HG03558 (cell line): ENCODE measurements around the gene JAZF1.

Source experiments
- ATAC-seq: cut with Tn5 transposase; IDR thresholded peaks from one replicate; pipeline ENCODE4 v1.9.1; 2021; ENCODE audit warnings: moderate number of reproducible peaks; ENCODE audit not compliant: unreplicated experiment; ENCODE audit errors: extremely low read depth

The JAZF1 gene

DNA sequence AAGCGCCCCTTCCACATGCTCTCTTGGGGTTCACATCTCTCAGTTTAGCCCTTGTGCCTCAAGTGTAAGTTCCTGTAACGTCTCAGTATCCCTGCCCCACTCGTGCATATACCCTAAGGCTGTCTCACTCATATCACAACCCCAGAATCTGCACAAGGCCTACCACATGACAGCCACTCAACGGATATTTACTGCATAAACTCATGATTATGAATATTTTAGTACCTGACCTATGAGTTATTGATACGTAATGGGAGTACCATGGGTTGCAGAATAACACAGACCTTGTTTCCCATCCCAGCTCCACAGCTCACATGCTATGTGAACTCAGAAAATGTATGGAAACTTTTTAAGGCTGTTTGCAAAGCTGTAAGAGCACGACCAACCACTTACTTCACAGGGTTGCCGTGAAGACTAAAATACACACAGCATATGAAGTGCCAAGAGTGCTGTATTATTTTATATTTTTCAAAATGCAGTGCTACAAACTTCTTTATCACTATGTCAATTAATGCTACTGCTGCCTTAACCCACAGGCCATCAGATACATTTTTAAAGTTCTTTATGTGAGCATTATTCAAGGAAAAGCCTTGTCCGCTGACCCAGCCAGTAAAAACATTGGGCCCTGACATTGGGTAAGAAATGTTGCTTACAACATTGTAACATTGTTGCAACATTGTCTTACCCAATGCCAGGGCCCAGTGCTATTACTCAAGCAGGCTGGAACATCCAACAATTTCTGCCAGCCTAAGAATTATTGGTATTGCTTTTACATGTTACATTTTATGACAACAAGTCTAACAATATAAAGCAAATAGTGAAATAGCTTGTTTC, 97.2 kb downstream of the JAZF1 start:
- no peak for ATAC-seq

DNA sequence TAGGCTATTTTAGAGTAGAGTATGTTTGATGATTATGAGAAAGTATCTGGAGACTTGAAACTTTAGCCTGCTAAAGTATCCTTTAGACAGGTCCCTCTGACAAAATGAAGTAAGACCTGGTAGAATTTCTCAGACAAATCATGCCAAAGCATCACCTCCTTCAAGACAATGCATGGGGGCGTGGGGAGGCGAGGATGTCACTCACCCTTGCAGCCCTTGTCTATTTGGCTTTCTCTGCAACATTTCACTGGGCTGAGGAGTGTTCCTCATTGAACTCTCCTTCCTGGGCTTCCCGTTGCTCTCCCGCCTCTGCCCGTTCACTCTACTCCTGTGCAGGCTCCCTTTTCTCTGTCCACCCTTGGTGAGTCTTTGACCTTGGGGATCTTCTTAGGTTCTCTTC, 98.5 kb downstream of the JAZF1 start:
- ATAC-seq = no peak

DNA sequence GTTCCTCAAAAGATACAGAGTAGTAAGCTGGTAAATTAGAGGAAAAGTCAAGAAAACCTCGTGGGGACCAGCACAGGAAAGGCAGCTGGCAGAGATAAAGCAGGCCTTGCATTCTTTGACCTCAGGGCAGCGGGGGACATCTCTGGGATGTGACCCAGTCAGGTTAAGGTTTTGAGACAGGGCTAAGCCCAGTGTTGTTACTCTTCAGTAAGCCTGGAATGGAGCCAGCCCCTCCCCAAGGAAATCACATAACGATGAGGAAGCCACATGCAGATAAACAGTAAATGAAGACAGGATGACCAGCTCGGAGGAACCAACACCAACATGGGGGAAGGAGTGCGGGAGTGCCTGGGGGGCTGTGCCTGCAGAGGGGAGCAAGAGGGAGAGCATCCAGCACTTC, 99.6 kb downstream of the JAZF1 start:
- no peak for ATAC-seq

DNA sequence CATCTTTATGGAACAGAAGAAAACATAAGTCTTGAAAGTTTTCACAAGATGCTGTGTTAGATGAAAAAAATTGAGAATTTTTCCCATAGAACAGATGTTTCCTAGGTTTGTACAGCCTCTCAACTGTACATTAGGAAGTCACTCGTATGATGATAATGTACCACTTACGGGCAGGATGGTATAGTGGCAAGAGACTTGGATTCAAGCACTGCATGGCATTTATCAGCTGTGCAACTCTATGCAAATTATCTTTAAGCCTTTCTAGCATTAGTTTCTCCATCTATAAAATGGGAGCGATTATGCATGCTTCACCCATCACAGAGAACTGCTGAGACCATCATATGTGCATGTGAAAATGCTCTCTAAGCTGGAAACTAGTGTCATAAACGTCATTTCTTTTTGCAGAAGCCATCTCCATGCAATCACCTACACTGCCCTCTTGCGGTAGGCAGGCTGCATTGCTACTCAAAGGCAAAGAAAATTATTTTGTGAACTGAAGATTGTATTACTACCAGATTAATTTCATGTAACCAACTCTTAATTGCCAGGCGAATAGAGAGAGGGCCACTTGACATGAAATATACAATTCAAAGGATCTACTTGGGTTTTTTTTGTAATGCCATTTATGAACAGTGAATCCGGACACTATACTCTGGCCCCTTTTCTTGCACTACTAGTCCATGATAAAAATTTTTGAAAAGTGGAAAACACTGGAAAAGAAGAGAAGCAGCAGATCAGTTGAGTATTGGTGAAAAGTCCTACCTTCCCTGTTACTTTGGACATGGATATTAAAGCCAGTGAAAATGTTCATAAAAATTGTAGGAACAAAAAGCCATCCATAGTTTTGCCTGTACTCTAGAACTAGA, 102.3 kb downstream of the JAZF1 start:
- ATAC-seq = no peak

DNA sequence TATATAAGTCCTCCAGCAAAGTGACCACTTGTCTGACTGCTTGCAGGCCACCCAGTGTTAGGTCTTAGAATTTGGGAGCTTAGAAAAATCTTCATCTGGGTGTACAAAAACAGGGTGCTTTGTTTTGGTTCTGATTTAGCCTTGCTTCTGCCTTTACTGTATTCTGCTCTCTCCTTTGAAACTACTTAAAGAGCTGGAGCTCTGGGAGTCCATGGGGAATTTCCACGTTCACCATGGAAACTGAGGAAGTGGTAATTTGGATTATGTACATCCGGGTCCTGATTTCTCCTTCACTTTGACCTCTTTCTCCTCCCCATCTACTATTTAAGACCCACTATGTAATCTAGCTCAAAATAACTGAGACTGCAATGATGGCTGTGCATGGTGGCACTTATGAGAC, 103.0 kb downstream of the JAZF1 start:
- ATAC-seq = no peak

DNA sequence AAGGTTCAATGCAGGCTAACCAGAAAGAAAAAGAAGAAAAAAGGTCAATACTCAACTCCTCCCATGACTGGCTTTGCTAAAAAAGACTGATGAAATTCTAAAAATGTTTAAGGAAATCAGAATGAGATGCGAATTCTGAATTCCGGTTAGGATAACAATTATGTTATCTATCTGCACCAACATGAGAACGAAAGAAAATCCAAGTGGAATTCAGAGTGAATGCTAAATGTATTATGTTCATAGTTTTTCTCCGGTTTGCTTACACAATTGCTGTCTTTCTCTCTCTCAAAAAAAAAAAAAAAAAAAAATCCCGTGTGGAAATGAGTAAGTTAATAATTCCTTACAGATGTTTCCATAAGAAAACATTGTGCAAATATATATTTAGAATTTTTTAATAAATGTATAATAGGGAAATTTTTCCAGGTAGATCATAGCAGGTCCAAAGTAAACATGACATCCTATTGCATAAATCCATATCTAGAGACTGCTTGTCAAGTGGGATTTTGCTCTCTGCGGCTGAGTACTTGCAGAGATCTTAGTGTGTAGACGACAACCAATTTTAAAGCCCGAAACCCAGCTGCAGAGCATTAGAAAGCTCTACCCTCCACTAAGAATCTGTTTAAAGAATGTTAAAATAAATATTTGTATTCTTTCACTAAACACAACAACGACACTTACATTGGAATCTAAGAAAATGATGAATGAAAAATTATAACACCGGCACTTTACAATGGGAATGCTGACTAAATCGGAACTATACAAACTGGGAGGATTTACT, 104.0 kb downstream of the JAZF1 start:
- ATAC-seq = no peak

DNA sequence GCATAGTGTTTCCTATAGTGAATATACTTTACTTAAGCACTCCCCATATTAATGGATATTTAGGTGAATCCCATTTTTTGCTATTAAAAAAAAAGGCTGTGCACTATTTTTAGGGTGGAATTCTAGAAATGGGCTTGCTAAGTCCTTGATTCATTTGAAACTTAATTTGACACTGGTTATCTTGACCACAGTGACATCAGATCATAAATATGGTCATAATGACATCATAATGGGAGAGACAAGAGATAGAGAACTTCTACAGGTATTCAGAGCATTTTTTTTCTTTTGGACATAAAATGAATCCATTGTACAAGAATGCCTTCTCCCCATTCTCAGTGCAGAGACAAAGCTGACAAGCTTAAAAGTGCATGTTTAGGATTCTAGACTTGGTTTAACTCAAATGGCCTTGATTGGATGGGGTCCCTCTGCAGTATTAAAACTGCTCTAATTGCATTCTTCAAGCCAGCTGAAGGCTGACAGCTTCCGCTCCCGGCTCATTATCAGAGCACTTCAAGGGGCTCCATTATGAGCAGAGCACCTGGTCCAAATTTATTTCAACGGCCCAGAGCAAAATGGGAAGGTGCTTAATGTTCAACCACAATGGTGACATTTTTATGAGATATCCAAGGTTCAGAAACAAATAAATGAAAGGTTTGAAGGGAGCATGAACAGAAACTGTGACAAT, 104.8 kb downstream of the JAZF1 start:
- no peak for ATAC-seq

DNA sequence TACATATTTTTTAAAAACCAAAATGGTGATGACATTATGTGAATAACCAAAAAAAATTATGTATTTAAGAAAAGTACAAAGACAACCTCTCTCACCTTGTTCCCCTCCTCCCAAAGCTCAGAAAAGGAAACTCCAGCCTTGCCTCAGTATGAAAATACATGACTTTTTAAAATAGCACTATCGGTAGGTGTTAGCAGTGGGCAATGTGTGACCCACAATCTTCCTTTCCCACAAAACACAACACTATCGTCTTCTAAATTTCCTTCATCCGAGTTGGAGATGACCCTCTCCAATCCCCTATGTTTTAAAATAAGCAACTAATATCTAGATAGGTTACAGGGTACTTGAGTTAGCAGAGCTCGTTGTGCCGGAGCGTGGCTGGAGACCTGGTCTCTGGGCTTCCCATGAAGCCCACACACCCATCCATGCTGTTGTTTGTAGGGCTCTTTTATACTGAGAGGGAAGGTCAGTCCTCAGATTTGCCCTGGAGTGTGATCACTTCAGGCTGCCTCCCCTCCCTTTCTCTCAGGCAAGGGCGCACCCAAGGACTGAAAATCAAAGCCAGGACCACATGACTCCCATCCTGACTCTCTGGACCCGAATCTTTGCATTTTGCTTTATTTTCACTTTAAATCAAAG, 107.6 kb downstream of the JAZF1 start:
- ATAC-seq = no peak

DNA sequence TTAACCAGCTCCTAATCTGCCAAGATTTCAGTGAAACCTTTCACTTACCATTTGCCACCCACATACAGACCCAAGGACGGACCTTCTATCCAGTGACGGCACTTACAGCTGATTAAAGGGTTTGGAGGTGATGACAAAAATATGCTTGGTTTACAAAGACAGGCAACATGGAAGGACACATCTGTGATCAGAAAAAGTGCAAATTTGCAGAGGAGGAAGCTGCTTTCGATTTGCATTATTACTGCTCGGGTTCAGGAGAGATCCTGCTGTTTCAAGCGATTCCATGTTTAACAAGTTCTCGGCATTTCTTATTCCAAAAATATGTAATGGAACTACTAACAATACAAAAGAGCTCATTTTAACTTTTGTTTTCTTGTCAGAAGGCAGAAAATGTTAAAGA, 109.0 kb downstream of the JAZF1 start:
- no peak for ATAC-seq

DNA sequence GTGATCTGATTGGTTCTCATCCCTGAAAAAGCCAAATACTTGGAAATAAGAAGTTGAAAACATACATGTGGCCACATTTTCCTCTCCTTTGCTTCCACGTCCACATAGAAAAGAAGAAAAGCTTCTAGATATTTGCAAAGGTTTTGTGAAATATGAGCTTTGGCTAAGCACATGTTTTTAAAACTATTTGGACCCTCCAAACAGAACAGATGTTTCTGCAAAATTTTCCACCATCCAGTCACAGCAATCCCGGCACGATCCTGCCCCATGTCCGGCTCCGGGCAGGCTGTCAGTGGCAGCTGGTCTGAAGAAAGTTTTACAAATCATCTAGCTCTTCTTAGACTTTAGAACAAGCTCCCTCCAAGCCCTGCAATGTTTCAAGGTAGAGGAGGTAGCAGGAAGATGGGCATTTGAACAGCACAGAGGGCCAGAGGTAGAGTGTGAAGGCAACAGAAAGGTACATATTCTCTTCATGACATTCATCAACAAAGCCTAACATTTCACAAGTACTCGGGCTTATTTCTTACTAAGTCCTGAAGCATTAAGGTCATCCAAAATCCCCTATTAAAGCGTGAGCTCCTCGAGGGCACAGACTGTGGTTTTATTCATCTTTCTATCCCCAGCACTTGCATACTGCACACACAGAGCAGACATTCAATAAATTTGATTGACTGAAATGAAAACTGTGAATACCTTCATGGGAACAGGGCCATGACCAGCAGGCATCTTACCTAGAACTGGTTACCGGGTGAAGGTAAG, 110.1 kb downstream of the JAZF1 start:
- ATAC-seq = no peak

DNA sequence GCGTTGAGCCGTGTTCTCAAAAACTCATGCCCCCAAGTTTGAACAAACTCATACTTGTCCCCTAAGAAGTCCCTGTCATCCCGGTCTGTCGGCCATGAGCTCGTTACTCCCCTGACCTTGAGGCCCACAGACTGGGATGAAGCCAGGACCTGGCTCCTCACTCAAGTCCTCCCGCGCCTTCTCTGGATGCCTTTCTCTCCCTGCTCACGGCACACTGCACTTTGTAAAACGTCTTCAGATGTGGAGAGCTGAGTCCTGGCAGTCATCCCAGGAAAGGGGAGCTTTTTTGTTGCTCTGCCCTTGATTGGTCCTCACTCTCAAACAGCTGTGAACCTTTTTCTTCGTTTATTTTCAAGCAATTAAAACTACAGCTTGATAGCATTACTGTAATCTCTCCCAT, 110.8 kb downstream of the JAZF1 start:
- no peak for ATAC-seq

DNA sequence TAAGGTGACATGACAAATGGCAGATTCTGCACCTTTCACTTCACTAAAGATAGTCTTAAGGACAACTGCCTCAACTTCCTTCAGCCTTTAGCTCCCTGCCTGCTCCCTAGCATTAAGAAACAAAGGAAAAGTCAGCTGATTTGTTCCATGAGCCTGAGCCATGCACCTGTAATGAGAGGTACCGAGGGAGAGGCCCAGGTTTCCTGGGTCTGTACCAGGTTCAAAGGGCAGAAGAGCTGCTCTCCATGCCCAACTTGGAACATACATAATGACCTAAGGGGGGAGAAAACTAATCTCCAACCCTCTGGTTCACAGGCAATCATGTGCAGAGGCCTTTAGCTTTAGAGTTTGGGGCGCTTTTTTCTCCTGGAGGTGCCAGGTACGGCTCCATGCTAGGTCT, 111.2 kb downstream of the JAZF1 start:
- no peak for ATAC-seq

DNA sequence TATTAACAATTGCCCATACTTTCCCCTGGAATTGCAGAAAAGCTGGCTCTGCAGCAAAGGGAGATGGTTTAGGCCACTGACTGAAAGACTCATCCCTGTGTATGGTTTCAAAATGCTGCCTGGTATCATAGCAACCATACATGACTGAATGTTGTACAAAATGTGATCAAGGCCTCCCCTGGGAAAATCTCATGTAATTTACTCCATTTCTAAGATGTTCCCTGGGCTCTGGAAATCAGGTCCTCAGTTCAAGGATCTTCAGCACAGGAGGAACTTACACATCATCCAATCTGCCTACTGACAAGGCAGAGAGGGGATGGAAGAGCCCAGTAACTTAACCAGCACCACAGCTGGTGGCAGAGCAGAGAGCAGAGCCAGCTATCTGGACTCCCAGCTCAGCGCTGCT, 111.8 kb downstream of the JAZF1 start:
- ATAC-seq = no peak

DNA sequence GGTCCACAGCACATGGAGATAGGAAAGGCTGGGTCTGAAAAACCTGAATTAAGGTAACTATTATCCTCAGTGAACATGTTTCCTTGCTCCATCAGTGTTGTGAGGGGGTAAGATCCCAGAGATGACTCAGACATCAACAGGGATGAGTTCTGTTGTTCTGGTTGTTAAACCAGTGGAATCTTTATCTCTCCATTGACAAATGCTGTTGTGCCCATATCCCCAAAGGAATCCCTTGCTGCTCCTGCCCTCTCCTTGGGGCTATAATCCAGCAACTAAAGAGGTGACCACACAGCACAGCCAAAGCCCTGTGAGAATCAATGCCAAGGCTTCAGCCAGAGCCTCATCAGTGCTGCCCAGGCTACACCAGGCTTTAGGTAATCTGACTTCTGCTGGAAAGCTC, 113.4 kb downstream of the JAZF1 start:
- no peak for ATAC-seq

DNA sequence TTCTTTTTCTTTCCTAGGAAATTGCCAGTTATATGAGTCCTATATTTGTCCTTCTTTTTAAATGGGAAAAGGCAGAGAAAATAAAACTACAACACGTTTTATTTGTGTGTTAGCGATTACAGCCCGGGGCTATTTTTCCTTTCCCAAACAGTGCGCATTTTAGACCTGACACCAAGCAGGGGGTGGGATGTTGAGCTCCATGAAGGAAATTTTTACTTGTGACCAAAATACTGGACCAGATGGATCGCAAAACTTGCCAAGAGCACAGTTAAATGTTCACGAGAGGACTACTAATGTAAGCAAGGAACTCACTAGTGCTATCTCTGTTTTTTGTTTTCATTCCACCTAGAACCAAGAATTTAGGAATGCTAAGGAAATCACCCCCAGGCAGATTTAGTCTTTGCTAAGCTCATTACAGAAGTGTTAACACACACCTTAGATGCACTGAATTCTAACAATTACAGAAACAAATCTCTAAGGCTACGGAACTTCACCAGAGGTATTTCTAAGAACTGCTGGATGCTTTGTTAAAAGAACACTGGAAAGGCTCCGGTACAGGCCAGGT, 114.8 kb downstream of the JAZF1 start:
- no peak for ATAC-seq

DNA sequence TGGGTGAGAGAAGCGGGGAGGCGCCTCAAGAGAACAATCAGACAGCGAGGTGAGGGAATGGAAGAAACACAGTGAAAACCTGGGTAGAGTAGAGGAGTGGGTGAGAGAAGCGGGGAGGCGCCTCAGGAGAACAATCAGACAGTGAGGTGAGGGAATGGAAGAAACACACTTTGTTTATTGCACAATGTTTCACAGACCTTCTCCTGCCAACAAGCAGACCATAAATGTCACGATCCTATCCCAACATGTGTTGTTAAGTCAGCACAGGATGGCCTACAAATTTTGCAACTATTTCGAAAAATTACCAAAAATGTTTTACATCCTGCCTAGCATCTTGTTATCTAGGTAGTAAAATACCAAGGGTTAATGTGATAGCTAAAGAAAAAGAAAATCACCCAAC, 115.3 kb downstream of the JAZF1 start:
- no peak for ATAC-seq

DNA sequence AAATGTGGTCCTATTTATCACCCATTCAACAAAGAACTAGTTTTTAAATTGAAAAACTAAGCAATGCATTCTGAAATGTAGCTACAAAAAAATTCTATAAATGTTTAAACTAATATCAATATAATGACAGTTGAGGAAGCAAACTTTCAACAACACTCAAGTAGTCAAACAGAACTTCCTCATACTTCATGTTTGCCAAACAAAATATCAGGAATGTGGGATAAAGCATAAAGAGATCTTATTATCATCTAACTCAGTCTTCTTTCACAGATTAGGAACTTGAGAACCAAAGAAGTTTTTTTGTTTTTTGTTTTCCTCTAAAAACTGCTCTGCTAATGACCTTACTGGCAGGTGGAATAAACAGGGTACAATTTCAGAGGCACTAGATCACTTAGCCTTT, 116.2 kb downstream of the JAZF1 start:
- ATAC-seq = no peak

DNA sequence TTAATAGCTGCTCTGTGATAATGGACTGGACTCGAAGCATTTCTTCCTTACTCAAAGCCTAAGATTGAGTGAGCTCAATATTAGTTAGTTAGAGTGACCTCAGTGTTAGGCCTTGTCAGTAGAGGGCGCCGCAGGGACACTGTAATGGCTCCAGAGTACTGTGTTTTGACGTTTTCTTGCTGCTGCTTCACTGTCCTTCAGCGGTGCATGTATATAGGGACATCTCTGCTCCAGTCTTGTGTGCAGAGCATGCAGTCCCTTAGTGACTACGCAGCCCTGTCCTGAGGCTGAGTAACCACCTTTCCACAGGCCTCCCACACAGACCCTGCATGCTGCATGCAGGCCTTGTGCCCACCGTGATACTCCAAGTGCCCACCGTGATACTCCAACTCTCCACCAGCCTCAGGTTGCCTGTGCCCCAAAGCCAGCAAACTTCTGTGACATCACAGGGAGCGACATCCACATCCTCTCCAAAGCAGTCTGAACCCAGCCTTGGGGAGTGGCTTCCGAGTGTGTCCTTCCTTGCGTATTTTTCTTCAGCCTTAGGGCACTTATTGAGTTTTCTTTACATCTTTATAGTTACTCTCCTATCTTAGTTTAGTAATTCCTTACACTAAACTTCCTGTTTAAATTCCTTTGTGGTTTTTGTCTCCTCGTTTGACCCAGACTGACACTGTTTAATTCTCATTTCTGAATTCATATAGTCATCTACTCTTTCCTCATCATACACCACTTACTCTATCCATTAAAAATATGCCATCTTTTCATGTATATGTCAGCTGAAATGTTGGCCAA, 118.2 kb downstream of the JAZF1 start:
- ATAC-seq = no peak
